Spleen (tissue), 7 donors: ENCODE data around the gene FRMD1.

Experiments
- CTCF ChIP-seq, 11 experiments: fragments of 200-600 bp in 7 of 11; fragments of 450-650 bp in 4 of 11; sonication (generic) in 4 of 11; IDR thresholded peaks in 8 of 11; conservative IDR thresholded peaks in 3 of 11; 1 replicate in 7 of 11; 2 replicates in 4 of 11; pipeline versions ENCODE4 v1.4.0 to v1.8.0; 2016 to 2021; ENCODE audit warnings: antibody characterized with exemption in 11 of 11, inconsistent platforms in 4 of 11, mild to moderate bottlenecking in 1 of 11
- POLR2A ChIP-seq, 3 donors: fragments of 450-650 bp; IDR thresholded peaks; one replicate each; pipeline ENCODE4 v1.5.1; 2017; ENCODE audit warnings: antibody characterized with exemption in 3 of 3, mild to moderate bottlenecking in 1 of 3
- POLR2AphosphoS5 ChIP-seq, 3 donors: sonication (generic); formaldehyde crosslinking; IDR thresholded peaks; one replicate each; pipeline ENCODE4 v1.5.1; 2017; ENCODE audit warnings: antibody characterized with exemption in 3 of 3
- donor health status: DM: no; HTN: no; CAD: no; lungs with moderate emphysema.
- donor health status: DM: no; HTN: no; CAD: no.
- donor health status: DM: no; HTN: no; CAD: no.

GRCh38 chr6:168089186-168090063 lies 10.4 kb upstream of the FRMD1 start:
- no peak for TF ChIP-seq POLR2AphosphoS5 (IDR thresholded peaks at IDR 0.05)
- no peak for TF ChIP-seq CTCF (IDR thresholded peaks at IDR 0.05 in 8 of 11, conservative IDR thresholded peaks at IDR 0.05 in 3 of 11)
- TF ChIP-seq POLR2A (IDR thresholded peaks at IDR 0.05), result no peak
